HepG2 (cell line): Measurements from ENCODE around the gene ITCH. TPM values are rescaled to one million over a fixed set of nuclear protein-coding genes. Genes with fewer than 3 reads are reported as not detected.
"Not testable (repeated sequence)": the region's sequence is repeated elsewhere in the genome, so short reads cannot be mapped to it uniquely, and the experiment has no call there.

Experiments used
- ATF4 ChIP-seq, 2 experiments: fragments of 450-650 bp in 1 of 2; sonication (generic) in 1 of 2; formaldehyde crosslinking; IDR thresholded peaks; 2 replicates each; pipeline versions ENCODE4 v1.5.0 to v1.8.0; 2020 to 2022; ENCODE audit warnings: mild to moderate bottlenecking in 1 of 2, missing genetic modification reagents in 1 of 2
- BCL6 ChIP-seq: IDR thresholded peaks from 2 replicates; pipeline ENCODE4 v1.6.1; 2016; ENCODE audit warnings: missing genetic modification reagents, missing compliant biosample characterization
- CEBPG ChIP-seq: IDR thresholded peaks from 2 replicates; pipeline ENCODE4 v1.6.1; 2016
- GZF1 ChIP-seq: sonication (generic); formaldehyde crosslinking; IDR thresholded peaks from 2 replicates; pipeline ENCODE4 v1.5.1; 2020; ENCODE audit warnings: mild to moderate bottlenecking, missing genetic modification reagents
- KDM2A ChIP-seq: sonication (generic); formaldehyde crosslinking; IDR thresholded peaks from 2 replicates; pipeline ENCODE4 v1.4.0; 2020; ENCODE audit warnings: low read depth, missing genetic modification reagents, borderline replicate concordance
- RBAK ChIP-seq: sonication (generic); formaldehyde crosslinking; IDR thresholded peaks from 2 replicates; pipeline ENCODE4 v1.5.1; 2020; ENCODE audit warnings: mild to moderate bottlenecking, missing genetic modification reagents
- SOX6 ChIP-seq, 2 experiments: fragments of 450-650 bp in 1 of 2; sonication (generic) in 1 of 2; formaldehyde crosslinking in 1 of 2; IDR thresholded peaks; 2 replicates each; pipeline versions ENCODE4 v1.4.0 to v1.6.1; 2017 to 2020; ENCODE audit warnings: antibody characterized with exemption in 1 of 2, mild to moderate bottlenecking in 1 of 2, missing genetic modification reagents in 1 of 2
- TFAP4 ChIP-seq: sonication (generic); IDR thresholded peaks from 2 replicates; pipeline ENCODE4 v1.6.1; 2016; ENCODE audit warnings: low read depth, borderline replicate concordance
- UBTF ChIP-seq: sonication (generic); formaldehyde crosslinking; IDR thresholded peaks from 2 replicates; pipeline ENCODE4 v1.4.0; 2020; ENCODE audit warnings: mild to moderate bottlenecking, missing genetic modification reagents
- ZMAT3 ChIP-seq: sonication (generic); formaldehyde crosslinking; conservative IDR thresholded peaks from 2 replicates; pipeline ENCODE4 v1.7.0; 2021; ENCODE audit warnings: missing genetic modification reagents
- ZNF275 ChIP-seq: sonication (generic); formaldehyde crosslinking; IDR thresholded peaks from 2 replicates; pipeline ENCODE4 v1.8.0; 2022; ENCODE audit warnings: missing genetic modification reagents, mild to moderate bottlenecking, inconsistent platforms, borderline replicate concordance
- ZNF512B ChIP-seq: sonication (generic); formaldehyde crosslinking; IDR thresholded peaks from 2 replicates; pipeline ENCODE4 v1.5.1; 2020; ENCODE audit warnings: missing genetic modification reagents, mild to moderate bottlenecking, borderline replicate concordance
- ZNF607 ChIP-seq: sonication (generic); formaldehyde crosslinking; IDR thresholded peaks from 2 replicates; pipeline ENCODE4 v1.5.1; 2020; ENCODE audit warnings: missing genetic modification reagents, mild to moderate bottlenecking, borderline replicate concordance
- ZNF710 ChIP-seq: sonication (generic); formaldehyde crosslinking; IDR thresholded peaks from 2 replicates; pipeline ENCODE4 v1.5.0; 2020; ENCODE audit warnings: mild to moderate bottlenecking, missing genetic modification reagents, borderline replicate concordance
- polyA plus RNA-seq, 8 experiments: library from polyadenylated mRNA; depleted of rRNA in 3 of 8; stranded (reverse) in 7 of 8; unstranded in 1 of 8; fragments of >200 nt; fragmentation: Illumina TruSeq in 4 of 8; extraction: Trizol in 4 of 8; gene quantifications; 2 replicates each; pipeline versions ENCODE4 v1.2.1 to v1.2.3, GENCODE V29; 2011 to 2016; ENCODE audit warnings: low read depth in 4 of 8, missing spikeins in 1 of 8, mixed read lengths in 1 of 8; ENCODE audit not compliant: insufficient read depth in 1 of 8
- total RNA-seq, 5 experiments: library from RNA; depleted of rRNA; stranded (reverse); fragments of >200 nt; fragmentation: Illumina TruSeq; extraction: Trizol; gene quantifications; 2 replicates each; pipeline ENCODE4 v1.2.3, GENCODE V29; 2016; ENCODE audit warnings: low read depth in 1 of 5

Gene ITCH
- total and polyA plus RNA-seq, 2 of the 13 experiments (the other 11 are each of a cell fraction or from before 2014, with no cell fraction given) = 20.5 to 112 TPM

- TF ChIP-seq ZNF512B (CRISPR knock-in tag) (peak; percentile 85; the same call in 1 of the 2 replicates), SOX6 (CRISPR knock-in tag; IDR thresholded peaks at IDR 0.05) (peak; percentile 81), ZNF275 (CRISPR knock-in tag) (peak; percentile 21; the same call in 1 of the 2 replicates), ZMAT3 (0 out of 2 replicates have a peak, but pooled peaks have one; percentile 24), ZNF607 (CRISPR knock-in tag) (0 out of 2 replicates have a peak, but pooled peaks have one; percentile 61), CEBPG (CRISPR knock-in tag) (peak; percentile 91), BCL6 (CRISPR knock-in tag) (peak; percentile 47; the same call in 1 of the 2 replicates), ZNF710 (0 out of 2 replicates have a peak, but pooled peaks have one; percentile 53), GZF1 (peak; percentile 75; the same call in 1 of the 2 replicates), RBAK (CRISPR knock-in tag) (0 out of 2 replicates have a peak, but pooled peaks have one; percentile 33), TFAP4 (peak; percentile 19; the same call in 1 of the 2 replicates), KDM2A (CRISPR knock-in tag) (0 out of 2 replicates have a peak, but pooled peaks have one; percentile 14), ATF4 (CRISPR knock-in tag; IDR thresholded peaks at IDR 0.05) (peak in 1 of 2 experiments; percentile 44; a peak in 1 of 4 replicates), UBTF (CRISPR knock-in tag) (peak; percentile 37; the same call in 1 of the 2 replicates)
- not testable (repeated sequence) for TF ChIP-seq SOX6 (IDR thresholded peaks at IDR 0.05)
These were observed 32.1 kb upstream of the ITCH start (continued) for GRCh38 chr20:34330861-34331544.
